Measurements from ENCODE around the gene SUPT6H.

The SUPT6H gene

DNA sequence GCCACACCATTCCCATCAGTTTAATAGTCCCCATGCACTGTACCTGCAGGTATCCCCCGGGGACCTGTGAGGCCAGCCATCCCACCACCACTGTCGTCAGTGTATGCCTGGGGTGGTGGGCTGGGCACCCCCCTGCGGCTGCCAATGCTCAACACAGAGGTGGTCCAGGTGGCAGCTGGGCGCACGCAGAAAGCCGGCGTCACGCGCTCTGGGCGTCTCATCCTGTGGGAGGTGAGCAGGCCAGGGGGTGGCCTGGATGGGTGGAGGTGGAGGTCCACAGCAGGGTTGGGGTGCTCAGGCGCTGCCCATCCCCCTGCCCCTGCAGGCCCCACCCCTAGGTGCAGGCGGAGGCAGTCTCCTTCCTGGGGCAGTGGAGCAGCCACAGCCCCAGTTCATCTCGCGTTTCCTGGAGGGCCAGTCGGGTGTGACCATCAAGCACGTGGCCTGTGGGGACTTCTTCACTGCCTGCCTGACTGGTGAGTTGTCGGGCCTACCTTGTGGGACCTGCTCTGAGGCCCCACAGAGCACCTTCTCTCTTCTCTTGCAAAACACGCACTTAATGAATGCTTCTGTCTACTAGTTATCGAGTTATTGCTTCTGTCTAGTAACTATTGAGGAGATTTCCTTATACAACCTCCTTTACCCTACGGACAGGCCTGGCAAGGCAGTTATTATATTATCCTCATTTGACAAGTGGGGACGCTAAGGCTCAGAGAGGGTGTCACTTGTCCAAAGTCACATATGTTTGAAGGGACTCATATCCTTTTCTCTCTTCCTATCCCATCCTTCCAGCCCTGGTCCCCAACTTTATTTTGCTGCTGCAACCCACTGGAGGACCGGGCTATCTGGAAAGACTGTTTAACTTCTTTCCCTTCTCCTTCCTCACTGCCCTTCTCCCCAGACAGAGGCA lies 76.0 kb downstream of the SUPT6H start:
- no peak for DNase-seq (ENCODE audit: low spot score)

- DNase-seq (ENCODE audit: low spot score), result no peak
Observed at GRCh38 chr17:28738680-28739384, 76.8 kb downstream of the SUPT6H start.

- DNase-seq (ENCODE audit: low spot score), result no peak
Observed at GRCh38 chr17:28740406-28741357, 78.7 kb downstream of the SUPT6H start.

DNA sequence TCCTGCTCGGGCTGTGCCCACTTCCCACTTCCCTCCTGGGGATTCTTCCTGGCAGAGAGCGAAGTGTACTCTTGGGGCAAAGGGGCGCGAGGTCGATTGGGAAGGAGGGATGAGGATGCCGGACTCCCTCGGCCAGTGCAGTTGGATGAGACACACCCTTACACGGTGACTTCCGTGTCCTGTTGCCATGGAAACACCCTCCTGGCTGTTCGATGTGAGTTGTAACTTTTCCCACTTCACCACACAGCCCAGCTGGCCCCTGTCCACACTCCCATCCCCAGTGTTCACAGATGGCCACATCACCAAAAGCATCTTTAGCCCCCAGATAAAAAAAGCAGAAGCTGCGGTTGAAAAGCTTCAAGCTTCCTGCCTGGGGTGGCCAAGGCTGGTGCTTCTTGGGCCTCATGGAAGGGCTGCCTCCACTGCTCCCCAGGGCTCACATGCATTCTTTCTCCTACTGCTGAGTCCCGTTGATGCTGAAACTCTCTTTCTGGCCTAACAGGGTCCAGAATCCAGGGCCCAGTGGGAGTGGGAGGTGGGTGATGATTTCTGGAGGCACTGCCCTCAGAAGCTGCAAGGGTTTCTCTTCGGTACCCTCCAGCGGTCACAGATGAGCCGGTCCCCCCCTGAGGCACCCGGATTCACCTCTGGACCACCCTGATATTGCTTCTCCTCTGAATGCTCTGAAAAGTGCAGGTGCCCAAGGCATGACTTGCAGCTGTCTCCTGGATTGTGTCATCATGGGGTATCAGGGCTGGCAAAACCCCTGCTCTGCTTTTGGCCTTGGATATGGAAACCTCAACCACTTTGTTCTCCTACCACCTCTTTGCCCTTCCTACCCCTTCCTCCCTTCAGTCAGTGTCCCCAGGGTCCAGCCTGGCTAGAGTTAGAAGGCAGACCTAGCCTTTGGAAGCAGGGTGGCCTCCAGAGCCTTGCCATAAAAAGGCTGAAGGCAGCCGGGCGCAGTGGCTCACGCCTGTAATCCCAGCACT lies 79.6 kb downstream of the SUPT6H start:
- DNase-seq (ENCODE audit: low spot score), result no peak

DNA sequence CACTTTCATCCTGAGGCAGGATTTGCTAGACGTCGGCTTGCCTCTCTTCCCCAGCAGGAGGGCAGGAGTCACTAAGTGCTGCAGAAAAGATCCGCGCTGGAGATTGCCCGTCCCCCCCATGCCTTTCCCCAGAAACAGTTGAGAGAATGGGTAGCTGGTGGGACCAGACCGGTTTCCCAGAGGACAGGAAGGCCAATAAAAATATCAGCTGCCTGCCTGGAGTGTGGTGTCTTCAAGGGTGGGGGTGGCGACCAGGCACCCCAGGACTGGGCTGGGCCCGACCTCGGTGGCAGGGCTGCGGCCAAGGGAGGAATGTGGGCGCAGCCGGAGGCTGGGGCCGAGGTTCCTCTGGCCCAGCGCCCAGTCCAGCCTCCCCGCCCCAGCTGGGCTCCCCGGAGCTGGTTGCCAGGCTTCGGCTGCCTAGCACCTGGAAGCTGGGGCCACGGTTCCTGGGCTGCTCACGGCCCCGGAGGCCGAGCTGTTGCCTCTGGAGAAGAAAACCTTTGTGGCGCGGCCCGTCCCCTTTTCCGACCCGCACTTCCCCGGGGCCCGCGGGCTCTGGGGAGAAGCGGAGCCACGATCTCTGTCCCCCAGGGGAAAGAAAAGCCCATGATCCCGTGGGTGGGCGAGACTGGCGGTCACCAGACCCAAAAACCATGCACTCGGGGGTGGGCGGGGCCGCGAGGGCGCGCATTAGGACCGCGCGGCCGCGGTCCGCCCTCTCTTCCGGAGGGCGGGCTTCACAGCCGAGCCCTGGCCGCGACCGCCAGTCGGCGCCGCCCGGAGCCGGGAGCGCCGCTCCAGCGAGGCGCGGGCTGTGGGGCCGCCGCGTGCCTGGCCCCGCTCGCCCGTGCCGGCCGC lies 81.5 kb downstream of the SUPT6H start, which contains the start of gene TRAF4:
Gene TRAF4, plus strand, starts transcription at position 769 of the 861 bp plus-strand sequence. CDS start 102 bp downstream, outside the sequence.
- peak; percentile 94 for DNase-seq (ENCODE audit: low spot score)

GRCh38 chr17:28744104-28744971 lies 82.3 kb downstream of the SUPT6H start:
- peak; percentile 96 for DNase-seq (ENCODE audit: low spot score)

- peak; percentile 87 for DNase-seq (ENCODE audit: low spot score)
Observed at GRCh38 chr17:28744972-28745785, 83.2 kb downstream of the SUPT6H start.

DNA sequence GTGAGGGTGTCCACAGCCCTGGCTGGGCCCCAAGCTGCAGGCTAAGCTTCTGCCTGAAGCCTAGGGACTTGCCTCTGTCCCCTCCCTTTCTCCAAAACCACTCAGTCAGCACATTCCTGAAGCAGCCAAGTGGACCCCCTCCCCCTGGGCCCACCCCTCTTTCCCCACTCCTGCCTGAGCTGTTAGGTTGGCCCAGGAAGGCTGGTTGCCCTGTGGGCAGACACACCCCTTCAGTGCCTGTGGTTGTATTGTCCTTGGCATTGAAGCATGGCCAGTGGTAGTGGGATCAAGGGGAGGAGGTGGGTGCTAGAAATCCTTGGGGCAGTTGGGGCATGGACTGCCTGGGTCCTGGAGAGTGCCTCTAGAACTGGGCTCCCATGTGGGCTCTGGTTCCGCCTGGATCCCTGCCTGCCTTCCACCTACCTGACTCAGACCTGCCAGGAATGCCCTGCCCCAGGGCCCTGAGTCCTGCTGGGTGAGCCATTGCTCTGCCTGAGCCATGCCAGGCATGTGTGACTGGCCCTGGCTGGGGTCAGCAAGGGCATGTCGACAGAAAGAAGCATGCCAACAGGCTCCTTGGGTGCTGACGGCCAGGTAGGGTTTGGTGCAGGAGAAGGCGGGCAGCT lies 83.9 kb downstream of the SUPT6H start:
- DNase-seq (ENCODE audit: low spot score), result no peak

DNA sequence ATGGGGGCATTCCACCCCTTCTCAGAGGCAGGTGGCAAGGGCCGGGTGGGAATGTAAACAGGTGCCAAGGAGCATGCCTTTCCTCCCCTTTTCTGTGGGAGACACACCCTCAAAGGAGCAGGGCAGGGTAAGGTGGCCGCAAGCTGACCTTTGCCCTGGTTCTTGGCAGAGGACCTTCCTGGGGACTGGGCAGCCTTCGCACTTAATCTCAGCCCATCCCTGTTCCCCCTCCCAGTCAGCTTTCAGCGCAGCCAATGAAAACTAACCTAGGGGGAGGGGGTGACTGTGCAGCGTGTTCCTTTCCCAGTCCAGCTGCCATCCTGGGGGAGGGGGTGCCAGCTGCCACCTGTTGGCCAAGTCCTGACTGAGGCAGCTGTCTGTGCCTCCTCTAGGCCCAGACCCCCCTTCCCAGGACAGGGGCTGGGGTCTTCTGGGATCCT lies 84.6 kb downstream of the SUPT6H start:
- no peak for DNase-seq (ENCODE audit: low spot score)

- peak; percentile 74 for DNase-seq (ENCODE audit: low spot score)
Observed at GRCh38 chr17:28747051-28747691, 85.2 kb downstream of the SUPT6H start.

- peak; percentile 52 for DNase-seq (ENCODE audit: low spot score)
Observed at GRCh38 chr17:28747801-28748750, 86.1 kb downstream of the SUPT6H start.

GRCh38 chr17:28748852-28749515 lies 87.0 kb downstream of the SUPT6H start:
- peak; percentile 53 for DNase-seq (ENCODE audit: low spot score)

- peak; percentile 58 for DNase-seq (ENCODE audit: low spot score)
Observed at GRCh38 chr17:28749516-28750177, 87.6 kb downstream of the SUPT6H start.
